B cell (primary cell): ENCODE data around the gene SSTR4. TPM values are rescaled to one million over a fixed set of nuclear protein-coding genes. Genes with fewer than 3 reads are reported as not detected.

Experiments used
- ATAC-seq: fragments of 200-7000 bp; cut with Tn5 transposase; one replicate; pipeline ENCODE4 v1.10.0; 2021; ENCODE audit warnings: low read depth, mild to moderate bottlenecking, moderate number of reproducible peaks, moderate library complexity
- CTCF ChIA-PET: fragments of 350-600 bp; sonication (Branson Sonifier 250); formaldehyde crosslinking; loops from one replicate; lab custom pipeline; 2021; ENCODE audit warnings: antibody characterized with exemption, inconsistent platforms; lab: Charles Lee
- POLR2A ChIA-PET: fragments of 350-600 bp; sonication (Branson Sonifier 250); formaldehyde crosslinking; loops from one replicate; lab custom pipeline; 2021; ENCODE audit warnings: antibody characterized with exemption; lab: Charles Lee
- DNase-seq: peaks from one replicate; pipeline ENCODE4 v3.0.0; 2013
- H2AFZ ChIP-seq: 2 replicates; pipeline ENCODE4 v1.6.1; 2012; ENCODE audit warnings: mild to moderate bottlenecking, low read depth, low read length; ENCODE audit not compliant: insufficient read depth, poor library complexity, severe bottlenecking
- H3K27ac ChIP-seq, 2 donors: 1 replicate in 1 of 2; 2 replicates in 1 of 2; pipeline ENCODE4 v1.5.1; 2012 to 2013; ENCODE audit warnings: low read length in 2 of 2, mild to moderate bottlenecking in 2 of 2, moderate library complexity in 1 of 2
- H3K27me3 ChIP-seq, 4 experiments: fragments of 200-600 bp in 1 of 4; sonication (generic) in 1 of 4; replicated peaks in 1 of 4; 1 replicate in 2 of 4; 2 replicates in 2 of 4; pipeline versions ENCODE4 v1.6.1 to v1.7.0; 2013 to 2016; ENCODE audit warnings: low read length in 3 of 4, mild to moderate bottlenecking in 2 of 4, mixed read lengths in 1 of 4, moderate library complexity in 1 of 4; ENCODE audit not compliant: insufficient read depth in 4 of 4, control insufficient read depth in 3 of 4; ENCODE audit errors: control extremely low read depth in 1 of 4
- H3K36me3 ChIP-seq, 2 experiments: replicated peaks in 1 of 2; 1 replicate in 1 of 2; 2 replicates in 1 of 2; pipeline versions ENCODE4 v1.6.1 to v1.7.1; 2013; ENCODE audit warnings: low read length in 1 of 2; ENCODE audit not compliant: insufficient read depth in 2 of 2, control insufficient read depth in 1 of 2; ENCODE audit errors: control extremely low read depth in 1 of 2, extremely low read depth in 1 of 2
- H3K4me1 ChIP-seq, 2 donors: fragments of 200-600 bp in 1 of 2; sonication (generic) in 1 of 2; 1 replicate in 1 of 2; 2 replicates in 1 of 2; pipeline versions ENCODE4 v1.5.1 to v1.6.1; 2013 to 2017; ENCODE audit warnings: low read length in 2 of 2; ENCODE audit not compliant: control insufficient read depth in 2 of 2, insufficient read depth in 2 of 2
- H3K4me2 ChIP-seq: replicated peaks from 2 replicates; pipeline ENCODE3; 2012; ENCODE audit warnings: mild to moderate bottlenecking, low read depth, low read length; ENCODE audit not compliant: poor library complexity, severe bottlenecking
- H3K4me3 ChIP-seq, 5 experiments: fragments of 200-600 bp in 1 of 5; sonication (generic) in 1 of 5; 1 replicate in 3 of 5; 2 replicates in 2 of 5; pipeline versions ENCODE4 v1.5.1 to v1.7.0; 2011 to 2016; ENCODE audit warnings: low read length in 4 of 5, mild to moderate bottlenecking in 4 of 5, low read depth in 2 of 5, control low read depth in 1 of 5, moderate library complexity in 1 of 5; ENCODE audit not compliant: insufficient read depth in 1 of 5; ENCODE audit errors: control extremely low read depth in 1 of 5, extremely low read depth in 1 of 5
- H3K79me2 ChIP-seq: fragments of 200-600 bp; sonication (generic); one replicate; pipeline ENCODE4 v1.6.0; 2016; ENCODE audit warnings: low read length; ENCODE audit not compliant: control insufficient read depth, insufficient read depth
- H3K9ac ChIP-seq: fragments of 200-600 bp; sonication (generic); 2 replicates; pipeline ENCODE4 v1.6.1; 2017; ENCODE audit warnings: mild to moderate bottlenecking, low read length, moderate library complexity
- H3K9me3 ChIP-seq, 3 donors: one replicate each; pipeline versions ENCODE4 v1.6.1 to v1.7.1; 2013; ENCODE audit warnings: low read length in 2 of 3; ENCODE audit not compliant: control insufficient read depth in 2 of 3, insufficient read depth in 1 of 3; ENCODE audit errors: control extremely low read depth in 1 of 3
- H4K20me1 ChIP-seq: 2 replicates; pipeline ENCODE4 v1.6.0; 2012; ENCODE audit warnings: mild to moderate bottlenecking, low read length; ENCODE audit not compliant: insufficient read depth, control insufficient read depth, poor library complexity, severe bottlenecking
- H3K27ac Mint-ChIP-seq: one replicate; pipeline ENCODE4 v1.8.0; 2021; ENCODE audit warnings: mixed read lengths
- H3K27me3 Mint-ChIP-seq: one replicate; pipeline ENCODE4 v1.8.0; 2021; ENCODE audit warnings: mixed read lengths
- H3K4me1 Mint-ChIP-seq: one replicate; pipeline ENCODE4 v1.8.0; 2021; ENCODE audit warnings: mixed read lengths
- H3K4me3 Mint-ChIP-seq: one replicate; pipeline ENCODE4 v1.8.0; 2021; ENCODE audit warnings: mixed read lengths
- H3K9me3 Mint-ChIP-seq: one replicate; pipeline ENCODE4 v1.8.0; 2022; ENCODE audit warnings: mixed read lengths; ENCODE audit not compliant: insufficient read depth
- EZH2 ChIP-seq: IDR thresholded peaks from 2 replicates; pipeline ENCODE4 v1.6.1; 2012; ENCODE audit warnings: borderline replicate concordance, low read depth, mild to moderate bottlenecking, moderate library complexity, low read length; ENCODE audit not compliant: insufficient read depth, poor library complexity, severe bottlenecking
- WGBS: methylation state at CpG from one replicate; pipeline ENCODE4 v1.1.5; 2013; ENCODE audit warnings: missing lambda C conversion rate; ENCODE audit not compliant: insufficient coverage; 5-methylcytosine and 5-hydroxymethylcytosine counted together
- intact Hi-C: fragments of 100-400 bp; cut with micrococcal nuclease; formaldehyde crosslinking; loops from one replicate; pipeline ENCODE4 v1.10.0; 2022
- polyA plus RNA-seq: library from polyadenylated mRNA; depleted of rRNA; stranded (reverse); fragments of >200 nt; gene quantifications from 2 replicates; pipeline ENCODE4 v1.2.3, GENCODE V29; 2012
- total RNA-seq, 2 donors: library from RNA; stranded (reverse); fragments of 120-200 nt in 1 of 2; gene quantifications; 1 replicate in 1 of 2; 2 replicates in 1 of 2; pipeline versions ENCODE4 v1.2.3 to v1.2.4, GENCODE V29; 2013 to 2022
- TF ChIP-seq, protein P1 (sequence below): fragments of 200-600 bp; IDR thresholded peaks from one replicate; pipeline ENCODE4 v1.8.0; 2022; ENCODE audit warnings: antibody characterized with exemption, mild to moderate bottlenecking

Gene SSTR4
- total and polyA plus RNA-seq, 2 donors (not counting 1 experiment from before 2014, with no cell fraction given) = not detected

DNA sequence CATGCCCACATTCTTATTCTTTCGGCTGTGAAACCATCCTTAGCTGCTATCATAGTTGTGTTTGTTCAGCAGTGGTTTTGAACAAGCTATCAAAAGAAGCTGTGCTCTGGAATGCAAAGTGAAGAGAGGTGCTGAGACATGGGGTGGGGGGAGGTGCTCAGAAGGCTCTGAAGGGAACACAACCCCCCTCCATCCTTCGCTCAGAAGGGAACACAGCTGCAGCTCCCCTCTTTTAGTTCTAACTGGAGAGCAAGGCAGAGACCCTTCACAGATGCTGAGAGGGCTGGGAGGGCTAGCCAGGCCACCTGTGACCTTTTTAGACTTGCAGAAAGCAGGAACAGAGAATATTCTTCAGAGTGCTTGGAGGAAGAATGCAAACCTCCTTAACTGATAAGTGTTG is 17.6 kb upstream of the SSTR4 start:
- WGBS = no CpG with 5 or more reads among the region's 2 CpGs
- Histone ChIP-seq H3K4me3 (no peak overlapping the region), H3K27ac (no peak overlapping the region), H3K79me2 (no peaks in the 10 kb centered on the region), H3K9me3 (no peaks in the 10 kb centered on the region), H3K9ac (no peak overlapping the region), H3K27me3 (no peaks in the 10 kb centered on the region), H4K20me1 (no peaks in the 10 kb centered on the region), H3K4me1 (no peaks in the 10 kb centered on the region), H3K36me3 (no peaks in the 10 kb centered on the region), H2AFZ (no peak overlapping the region), H3K4me2 (no peak overlapping the region)
- no peak for ATAC-seq
- POLR2A ChIA-PET = no interaction called here
- intact Hi-C loops = no loop called here
- H3K9me3 Mint-ChIP-seq = no peaks in the 10 kb centered on the region
- H3K4me1 Mint-ChIP-seq = no peaks in the 10 kb centered on the region
- no peak overlapping the region for H3K4me3 Mint-ChIP-seq
- H3K27me3 Mint-ChIP-seq = no peaks in the 10 kb centered on the region
- no peak overlapping the region for H3K27ac Mint-ChIP-seq
- TF ChIP-seq EZH2 = no peak
- no peak for DNase-seq
- CTCF ChIA-PET = no interaction called here

DNA sequence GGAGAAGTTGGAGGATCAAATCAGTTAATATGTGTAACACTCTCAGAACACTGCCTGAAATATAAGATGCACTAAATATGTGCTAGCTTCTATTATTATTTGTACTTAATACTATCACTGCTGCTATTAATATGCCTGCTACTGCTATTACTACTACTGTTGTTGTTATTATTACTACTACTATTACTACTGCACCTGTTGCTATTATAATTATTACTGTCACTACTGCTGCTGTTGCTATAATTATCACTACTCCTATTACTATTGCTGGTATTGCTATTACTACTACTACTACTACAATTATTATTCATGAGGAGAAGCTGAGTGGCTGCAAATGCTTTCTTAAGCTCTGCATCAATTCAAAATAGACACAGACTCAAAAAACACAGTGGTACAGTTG is 16.7 kb upstream of the SSTR4 start:
- no peak overlapping the region for H3K27ac Mint-ChIP-seq
- H3K27me3 ChIP-seq = no peaks in the 10 kb centered on the region
- DNase-seq (no peak), ATAC-seq (no peak)
- no peak overlapping the region for H3K27ac ChIP-seq
- POLR2A ChIA-PET = no interaction called here
- CTCF ChIA-PET = no interaction called here
- H3K4me3 Mint-ChIP-seq = no peak overlapping the region
- TF ChIP-seq EZH2 = no peak
- TF ChIP-seq, protein P1, sequence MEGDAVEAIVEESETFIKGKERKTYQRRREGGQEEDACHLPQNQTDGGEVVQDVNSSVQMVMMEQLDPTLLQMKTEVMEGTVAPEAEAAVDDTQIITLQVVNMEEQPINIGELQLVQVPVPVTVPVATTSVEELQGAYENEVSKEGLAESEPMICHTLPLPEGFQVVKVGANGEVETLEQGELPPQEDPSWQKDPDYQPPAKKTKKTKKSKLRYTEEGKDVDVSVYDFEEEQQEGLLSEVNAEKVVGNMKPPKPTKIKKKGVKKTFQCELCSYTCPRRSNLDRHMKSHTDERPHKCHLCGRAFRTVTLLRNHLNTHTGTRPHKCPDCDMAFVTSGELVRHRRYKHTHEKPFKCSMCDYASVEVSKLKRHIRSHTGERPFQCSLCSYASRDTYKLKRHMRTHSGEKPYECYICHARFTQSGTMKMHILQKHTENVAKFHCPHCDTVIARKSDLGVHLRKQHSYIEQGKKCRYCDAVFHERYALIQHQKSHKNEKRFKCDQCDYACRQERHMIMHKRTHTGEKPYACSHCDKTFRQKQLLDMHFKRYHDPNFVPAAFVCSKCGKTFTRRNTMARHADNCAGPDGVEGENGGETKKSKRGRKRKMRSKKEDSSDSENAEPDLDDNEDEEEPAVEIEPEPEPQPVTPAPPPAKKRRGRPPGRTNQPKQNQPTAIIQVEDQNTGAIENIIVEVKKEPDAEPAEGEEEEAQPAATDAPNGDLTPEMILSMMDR = no peak
- H3K4me1 ChIP-seq = no peaks in the 10 kb centered on the region
- no peaks in the 10 kb centered on the region for H3K9me3 ChIP-seq
- H4K20me1 ChIP-seq = no peaks in the 10 kb centered on the region
- H2AFZ ChIP-seq = no peak overlapping the region
- no peak overlapping the region for H3K4me2 ChIP-seq
- no peaks in the 10 kb centered on the region for H3K4me1 Mint-ChIP-seq
- H3K79me2 ChIP-seq = no peaks in the 10 kb centered on the region
- no peak overlapping the region for H3K4me3 ChIP-seq
- H3K9ac ChIP-seq = no peak overlapping the region
- intact Hi-C loops = no loop called here
- H3K36me3 ChIP-seq = no peaks in the 10 kb centered on the region
- H3K27me3 Mint-ChIP-seq = no peaks in the 10 kb centered on the region
- no peaks in the 10 kb centered on the region for H3K9me3 Mint-ChIP-seq
